Limb (tissue), 2 donors: ENCODE measurements around the gene PLD2.

Experiments
- DNase-seq, 2 donors: peaks; one replicate each; pipeline ENCODE4 v3.0.0-alpha.2; 2016; ENCODE audit errors: extremely low spot score in 2 of 2

PLD2 gene

DNA sequence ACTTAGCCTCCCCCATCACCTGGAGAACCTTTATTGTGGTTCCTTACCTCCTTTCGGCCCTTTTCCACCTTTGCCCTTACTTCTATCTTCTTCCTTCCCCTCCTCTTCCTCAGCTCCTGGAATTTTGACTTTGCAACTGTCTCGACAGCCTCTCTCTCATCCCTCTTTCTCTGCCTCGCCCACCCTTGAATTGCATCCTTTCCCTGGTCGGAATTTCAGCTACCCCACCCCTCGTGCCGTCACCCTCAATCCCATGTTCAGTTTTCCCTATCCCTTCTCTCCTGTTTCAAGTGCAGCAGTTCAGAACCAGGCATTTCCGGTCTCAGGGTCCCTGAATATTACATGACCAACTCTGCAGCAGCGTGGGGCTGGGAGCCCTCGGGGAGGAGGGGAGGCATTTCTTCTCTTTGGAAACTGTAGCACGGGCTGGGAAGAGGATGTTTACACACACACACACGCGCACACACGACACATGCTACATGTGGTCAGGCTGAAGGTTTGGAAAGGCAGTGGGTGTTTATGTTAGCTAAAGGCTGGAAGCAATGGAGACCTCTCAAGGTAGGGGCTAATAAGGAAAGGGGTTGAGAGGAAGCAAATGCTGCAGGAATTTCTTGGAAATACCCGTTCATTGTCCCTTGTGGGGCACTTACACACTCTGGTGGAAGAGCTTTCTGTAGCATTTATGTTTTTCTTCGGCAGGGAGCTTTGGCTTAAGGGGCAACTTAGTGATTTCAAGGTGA lies 27.2 kb downstream of the PLD2 start:
- DNase-seq, result peak in 1 of 2 donors; percentile 44

DNA sequence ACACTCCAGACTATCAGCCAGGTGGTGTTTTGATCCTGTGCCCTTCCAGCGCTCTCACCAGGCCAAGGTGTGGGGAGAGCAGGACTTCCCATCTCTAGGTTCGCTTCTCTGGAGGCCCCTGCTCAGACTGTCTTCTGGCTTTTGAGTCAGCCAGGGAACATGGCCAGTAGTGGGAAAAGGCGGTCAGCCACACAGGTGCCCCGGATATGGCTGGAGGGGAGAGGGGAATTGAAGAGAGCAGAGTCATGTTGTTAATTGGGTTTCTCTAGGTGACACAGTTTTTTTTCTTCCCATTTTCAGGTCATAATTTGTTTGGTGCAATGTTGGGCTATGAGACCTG lies 27.7 kb downstream of the PLD2 start:
- DNase-seq, result no peak

DNA sequence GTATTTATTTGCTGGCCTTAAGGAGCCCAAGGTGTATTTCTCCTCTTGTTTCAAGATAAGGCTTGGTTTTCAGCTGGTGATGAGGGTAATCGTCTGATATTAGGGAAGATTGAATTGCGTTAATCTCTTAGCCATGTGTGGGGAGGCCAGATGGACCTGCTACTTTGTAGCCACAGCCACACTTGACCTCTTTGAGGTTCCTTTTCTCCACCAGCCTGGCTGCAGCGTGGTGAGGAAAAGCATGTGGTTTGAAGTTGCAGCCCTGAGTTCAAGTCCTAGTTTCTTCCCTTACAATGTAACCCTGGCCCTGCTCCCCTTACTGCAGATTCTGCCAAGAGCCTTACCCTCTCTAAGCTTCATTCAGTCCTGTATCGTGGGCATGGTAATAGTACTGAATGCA lies 29.3 kb downstream of the PLD2 start:
- DNase-seq, result no peak

DNA sequence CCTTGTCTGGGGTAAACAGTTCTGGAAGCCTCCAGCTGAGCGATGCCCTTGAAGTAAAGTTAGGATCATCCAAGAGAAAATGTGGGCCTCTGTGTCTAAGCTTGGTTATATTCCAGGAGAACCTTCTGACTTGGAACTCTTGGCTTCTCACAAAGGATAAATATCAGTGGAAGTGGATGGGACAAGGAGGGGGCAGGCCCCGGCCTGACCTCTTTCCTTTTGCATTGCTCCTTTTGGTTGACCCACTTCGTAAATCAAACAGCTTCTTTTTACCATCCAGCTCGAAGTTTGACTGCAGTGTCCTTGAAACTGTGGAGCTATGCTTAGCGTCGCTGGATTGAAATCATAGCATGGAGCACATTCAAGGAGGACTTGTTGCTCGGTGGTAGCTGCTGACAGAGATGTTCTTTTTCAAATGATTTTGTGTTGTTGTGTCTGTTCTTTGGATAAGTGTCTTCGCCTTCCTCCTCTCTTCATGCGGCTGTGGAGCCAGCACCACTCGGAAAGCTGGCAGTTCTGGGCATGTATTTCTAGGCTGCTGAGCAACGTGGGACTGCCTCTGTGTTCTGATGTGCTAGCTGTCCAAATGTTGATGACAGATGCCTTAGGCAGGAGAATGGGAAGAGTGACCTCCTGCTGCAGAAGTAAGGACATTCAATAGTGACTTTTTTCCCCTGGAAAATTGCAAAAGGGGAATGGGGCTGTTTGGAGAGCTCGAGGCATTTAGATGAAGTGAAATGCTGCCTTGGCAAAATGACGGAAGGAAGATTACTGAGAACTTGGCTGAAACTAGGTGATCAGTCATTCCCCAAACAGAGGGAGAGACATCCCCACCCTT lies 30.7 kb downstream of the PLD2 start:
- no peak for DNase-seq

DNA sequence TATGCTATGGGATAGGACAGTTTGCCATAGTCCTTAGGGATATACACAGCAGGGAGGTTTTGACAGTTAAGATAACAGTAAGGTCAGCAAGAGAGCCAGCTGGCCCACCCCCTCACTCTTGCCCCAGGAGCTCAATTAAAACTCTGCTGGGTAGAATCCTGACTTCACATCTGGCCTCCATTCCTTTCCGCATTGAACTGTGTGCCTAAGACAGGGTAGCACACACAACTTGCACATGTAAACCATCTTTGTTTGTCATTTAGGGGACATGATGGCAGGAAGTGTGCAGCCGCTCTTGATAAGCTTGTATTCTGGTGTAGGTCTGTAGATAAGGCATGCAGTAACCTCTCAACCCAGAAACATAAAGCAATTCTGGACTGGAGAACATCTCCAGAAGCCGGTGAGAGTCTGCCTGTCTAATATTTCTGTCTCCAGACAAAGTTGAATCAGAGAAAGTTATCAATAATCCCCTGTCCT lies 31.4 kb downstream of the PLD2 start:
- DNase-seq, result no peak

DNA sequence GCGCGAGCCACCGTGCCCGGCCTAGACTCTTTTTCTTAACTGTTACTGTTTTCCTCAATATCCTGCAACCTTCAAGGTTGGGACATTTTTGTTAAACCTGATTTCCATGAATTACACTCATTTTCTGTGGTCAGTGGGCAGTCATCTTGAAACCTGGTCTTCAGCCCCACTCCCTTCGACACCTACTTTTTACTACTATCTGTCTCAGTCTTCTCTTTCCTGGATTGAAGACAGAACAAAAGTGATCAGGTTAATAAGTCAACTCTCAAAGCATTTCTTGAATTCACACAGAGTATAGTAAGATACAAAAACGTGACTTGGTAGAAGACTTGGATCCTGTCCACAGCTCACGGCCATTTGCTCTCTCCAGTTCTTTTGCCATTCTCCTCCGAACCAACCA lies 32.3 kb downstream of the PLD2 start:
- DNase-seq, result no peak

DNA sequence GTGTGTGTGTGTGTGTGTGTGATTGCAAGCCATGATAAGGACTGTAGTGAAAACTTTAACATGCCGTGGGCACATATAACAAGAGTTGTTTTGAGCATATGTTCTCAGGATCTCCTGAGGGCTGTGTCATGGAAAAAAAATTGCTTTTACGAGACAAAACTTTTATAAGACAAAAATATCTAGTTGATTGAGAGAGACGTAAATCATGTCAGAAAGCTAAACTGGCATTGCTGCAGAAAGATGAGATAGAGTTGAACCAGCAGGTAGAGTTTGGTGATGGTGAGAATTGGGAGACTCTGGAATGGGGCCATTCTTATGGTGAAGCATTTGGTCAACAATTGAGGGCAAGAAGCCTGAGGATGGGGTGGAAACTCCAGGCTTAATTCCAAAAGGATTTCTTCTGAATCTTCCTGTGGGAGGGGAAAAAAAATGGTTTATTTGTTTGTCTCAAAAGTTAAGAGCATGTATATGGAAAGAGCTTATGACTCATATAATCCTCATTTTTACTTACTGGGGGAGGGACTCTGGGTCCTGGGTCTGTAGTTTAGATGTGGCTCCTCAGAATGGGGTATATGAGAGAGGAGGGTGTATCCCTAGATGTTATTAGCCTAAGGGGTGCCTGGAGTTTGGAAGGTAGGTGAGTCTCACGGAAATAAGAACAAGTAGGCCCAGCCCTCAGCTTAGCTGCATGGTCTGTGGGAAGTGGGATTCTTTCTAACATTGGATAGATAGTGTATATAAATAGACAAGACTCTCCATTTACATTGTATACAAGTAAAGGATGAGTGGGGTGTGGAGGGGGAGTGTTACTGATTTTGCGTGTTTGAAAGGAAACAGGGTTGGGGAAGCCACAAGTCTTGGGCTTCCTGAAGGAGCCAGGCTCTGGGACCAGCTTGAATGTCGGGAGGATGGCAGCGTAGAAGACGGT lies 33.3 kb downstream of the PLD2 start:
- no peak for DNase-seq

DNA sequence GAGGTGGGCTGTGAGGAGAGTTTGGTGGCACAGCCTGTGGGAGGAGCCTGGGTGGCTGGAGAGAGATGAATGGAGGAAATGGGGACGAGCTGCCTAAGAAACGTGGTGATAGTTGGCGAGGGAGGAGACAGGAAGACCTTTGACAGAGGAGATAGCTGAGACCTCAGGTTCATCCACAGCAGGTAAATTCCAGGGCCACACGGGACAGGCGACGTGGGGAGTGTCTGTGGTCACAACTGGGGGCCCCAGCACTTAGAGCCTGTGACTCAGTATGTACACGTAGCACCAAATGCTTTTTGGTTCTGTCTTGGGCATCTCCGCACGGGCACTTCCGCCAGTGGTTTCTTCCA lies 33.9 kb downstream of the PLD2 start:
- no peak for DNase-seq

DNA sequence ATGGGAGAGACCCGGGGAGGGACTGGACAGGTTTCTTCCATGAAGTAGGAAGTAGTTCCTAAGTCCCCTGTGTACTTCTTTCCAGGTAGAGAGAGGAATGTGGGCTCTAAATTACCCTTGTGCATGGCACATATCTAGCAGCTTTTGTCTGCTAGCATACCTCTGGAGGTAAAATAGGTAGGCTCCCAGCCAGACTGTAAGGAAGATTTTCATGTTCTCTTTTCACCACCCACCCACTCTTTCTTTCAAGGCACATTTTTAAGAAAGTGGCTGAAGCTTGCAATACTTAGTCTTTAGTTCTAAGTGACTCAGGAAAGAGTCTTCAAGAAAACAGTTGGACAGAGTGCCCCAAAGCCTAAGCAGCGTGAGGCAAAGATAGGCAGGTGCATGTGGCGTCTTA lies 35.4 kb downstream of the PLD2 start:
- no peak for DNase-seq

DNA sequence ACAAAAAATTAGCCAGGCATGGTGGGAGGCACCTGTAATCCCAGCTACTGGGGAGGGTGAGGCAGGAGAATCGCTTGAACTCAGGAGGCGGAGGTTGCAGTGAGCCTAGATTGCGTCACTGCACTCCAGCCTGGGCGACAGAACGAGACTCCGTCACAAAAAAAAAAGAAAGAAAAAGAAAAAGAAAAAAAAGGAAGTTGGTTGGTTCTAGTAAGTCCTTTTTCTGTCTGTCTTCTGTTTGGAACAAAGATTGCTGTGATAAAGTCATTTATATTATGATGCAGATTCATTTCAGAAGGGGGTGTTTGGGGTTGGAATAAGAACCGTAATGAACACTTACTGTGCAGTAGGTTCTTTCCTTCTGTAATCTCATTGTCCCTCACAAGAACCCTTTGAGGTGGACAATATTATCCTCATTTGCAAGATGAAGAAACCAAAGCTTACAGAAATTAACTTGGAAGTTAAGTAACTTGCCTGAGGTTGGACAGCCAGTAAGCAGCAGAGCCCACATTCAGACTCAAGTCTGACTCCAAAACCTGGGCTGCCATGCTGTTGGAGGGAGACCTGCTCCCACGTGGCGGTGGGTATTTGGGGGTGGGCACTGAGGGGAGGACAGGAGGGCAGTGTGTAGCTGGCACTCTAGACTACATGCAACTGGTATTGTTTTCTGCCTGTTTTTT lies 36.5 kb downstream of the PLD2 start:
- no peak for DNase-seq

DNA sequence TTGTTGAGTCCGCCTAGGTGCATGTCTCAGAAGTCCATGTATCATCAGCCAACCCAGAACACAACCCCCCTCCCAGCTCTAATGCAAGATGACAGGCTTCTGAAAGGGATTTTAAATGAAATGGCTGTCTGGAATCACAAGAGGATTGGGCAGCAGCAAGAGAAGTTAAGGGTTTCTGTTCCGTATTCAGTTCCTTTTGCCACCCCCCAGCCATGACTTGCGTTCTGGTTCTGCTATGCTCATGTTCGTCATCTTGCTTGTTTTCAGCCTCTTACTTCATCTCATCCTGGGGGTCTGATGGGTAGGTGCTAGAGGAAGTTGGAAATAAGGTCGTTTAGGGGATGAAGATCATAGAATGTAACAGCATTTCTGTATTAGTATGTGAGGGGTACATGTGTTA lies 38.2 kb downstream of the PLD2 start:
- DNase-seq, result no peak

DNA sequence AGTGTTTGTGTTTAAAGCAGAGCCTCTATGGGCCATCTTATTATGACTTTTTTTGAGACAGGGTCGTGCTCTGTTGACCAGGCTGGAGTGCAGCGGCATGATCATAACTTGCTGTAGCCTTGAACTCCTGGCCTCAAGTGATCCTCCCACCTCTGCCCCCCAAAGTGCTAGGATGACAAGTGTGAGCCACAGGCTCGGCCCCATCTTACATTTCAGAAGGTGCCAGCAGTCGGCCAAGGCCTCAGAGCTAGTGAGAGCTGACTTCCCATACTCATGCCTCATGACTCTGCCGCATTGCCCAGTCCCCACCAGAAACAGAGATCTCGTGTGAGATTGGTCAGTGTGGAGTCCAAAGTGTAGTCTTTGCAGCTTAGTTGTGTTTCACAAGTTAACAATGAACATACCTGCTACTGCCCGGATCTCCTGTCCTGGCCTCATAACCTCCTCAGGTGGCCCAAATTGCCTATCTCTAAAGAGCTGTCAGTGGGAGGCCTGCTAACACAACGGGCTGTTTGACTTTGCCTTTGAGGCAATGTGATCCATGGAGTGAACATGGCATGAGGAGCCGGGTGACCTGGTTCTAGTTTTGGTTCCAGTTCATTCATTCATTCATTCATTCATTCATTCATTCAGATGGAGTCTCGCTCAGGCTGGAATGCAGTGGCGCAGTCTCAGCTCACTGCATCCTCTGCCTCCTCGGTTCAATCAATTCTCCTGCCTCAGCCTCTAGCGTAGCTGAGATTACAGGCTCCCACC lies 39.9 kb downstream of the PLD2 start:
- no peak for DNase-seq

DNA sequence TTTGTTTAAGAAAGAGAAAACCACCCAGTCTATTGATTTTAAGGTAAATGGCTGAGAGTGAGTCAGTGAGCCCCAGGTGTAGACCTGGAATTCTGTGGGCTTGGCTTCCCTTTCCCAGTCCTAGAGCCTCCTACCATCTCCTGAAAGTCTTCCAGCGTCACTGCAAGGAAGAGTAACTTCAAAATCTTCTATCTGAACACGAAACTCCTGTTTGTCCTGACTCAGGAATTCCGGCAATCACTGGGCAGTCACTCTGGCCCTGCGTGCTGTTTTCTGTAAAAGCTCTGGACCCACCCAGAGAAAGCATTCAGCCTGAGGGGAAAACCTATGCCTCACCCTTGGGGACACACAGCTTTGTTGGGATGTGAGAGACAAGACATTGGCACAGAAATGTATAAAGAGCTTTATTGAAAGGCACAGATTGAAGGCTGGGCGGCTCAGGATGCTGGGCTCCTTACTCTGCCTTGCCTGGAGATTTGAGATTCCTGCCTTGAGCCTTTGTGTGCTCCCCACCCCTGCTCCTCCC lies 42.1 kb downstream of the PLD2 start:
- no peak for DNase-seq

DNA sequence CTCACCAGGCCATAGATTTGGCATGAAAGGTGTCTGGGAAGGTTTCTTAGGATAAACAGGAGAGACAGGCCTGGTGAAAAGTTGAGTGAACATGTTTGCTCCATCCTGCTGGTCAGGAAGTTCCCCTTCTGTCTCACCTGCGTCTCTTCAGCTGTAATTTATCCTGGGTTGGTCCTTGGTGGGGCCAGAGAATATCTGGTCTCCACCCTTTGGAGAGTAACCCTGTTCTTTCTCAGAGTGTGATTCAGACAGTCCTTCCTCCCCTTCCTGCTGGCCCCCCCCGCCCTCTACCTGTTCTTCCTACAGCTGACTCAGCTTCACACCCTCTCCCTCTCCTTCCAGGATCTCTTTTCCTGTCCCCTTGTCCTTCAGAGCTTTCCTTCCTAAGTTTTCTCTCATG lies 43.3 kb downstream of the PLD2 start:
- DNase-seq, result no peak

DNA sequence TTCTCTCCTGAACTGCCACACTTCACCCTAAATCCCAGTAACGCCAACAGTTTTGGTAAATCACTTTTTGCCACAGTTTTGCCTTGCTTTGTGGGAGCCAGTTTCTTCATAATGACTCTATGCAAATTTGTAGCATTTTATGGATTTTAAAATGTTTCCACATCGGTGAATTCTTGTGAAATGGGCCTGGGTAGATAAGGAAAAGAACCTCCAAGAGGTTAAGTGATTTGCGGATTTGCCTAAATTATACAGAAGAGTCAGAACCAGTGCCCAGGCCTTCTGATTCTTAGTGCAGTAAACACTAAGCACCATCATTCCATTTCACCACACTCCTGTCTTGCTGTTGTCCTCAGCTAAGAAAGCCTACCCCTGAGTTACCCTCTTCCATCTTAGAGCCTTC lies 44.1 kb downstream of the PLD2 start:
- no peak for DNase-seq

DNA sequence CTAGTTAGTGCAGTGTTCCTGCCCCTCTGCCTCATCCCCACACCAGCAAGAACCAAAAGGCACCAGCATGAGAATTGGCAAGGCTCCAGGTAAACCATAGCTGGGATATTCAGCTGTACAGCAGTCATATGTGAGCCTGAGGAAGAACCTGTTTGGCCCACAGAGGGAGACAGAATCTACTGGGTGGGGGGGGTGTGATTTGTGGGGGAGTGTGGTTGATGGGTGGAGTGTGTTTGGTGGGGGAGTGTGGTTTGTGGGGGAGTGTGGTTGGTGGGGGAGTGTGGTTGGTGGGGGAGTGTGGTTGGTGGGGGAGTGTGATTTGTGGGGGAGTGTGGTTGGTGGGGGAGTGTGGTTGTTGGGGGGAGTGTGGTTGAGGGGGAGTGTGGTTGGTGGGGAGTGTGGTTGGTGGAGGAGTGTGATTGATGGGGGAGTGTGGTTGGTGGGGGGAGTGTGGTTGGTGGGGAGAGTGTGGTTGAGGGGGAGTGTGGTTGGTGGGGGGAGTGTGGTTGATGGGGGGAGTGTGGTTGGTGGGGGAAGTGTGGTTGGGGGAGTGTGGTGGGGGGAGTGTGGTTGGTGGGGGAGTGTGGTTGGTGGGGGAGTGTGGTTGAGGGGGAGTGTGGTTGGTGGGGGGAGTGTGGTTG lies 45.7 kb downstream of the PLD2 start:
- no peak for DNase-seq

DNA sequence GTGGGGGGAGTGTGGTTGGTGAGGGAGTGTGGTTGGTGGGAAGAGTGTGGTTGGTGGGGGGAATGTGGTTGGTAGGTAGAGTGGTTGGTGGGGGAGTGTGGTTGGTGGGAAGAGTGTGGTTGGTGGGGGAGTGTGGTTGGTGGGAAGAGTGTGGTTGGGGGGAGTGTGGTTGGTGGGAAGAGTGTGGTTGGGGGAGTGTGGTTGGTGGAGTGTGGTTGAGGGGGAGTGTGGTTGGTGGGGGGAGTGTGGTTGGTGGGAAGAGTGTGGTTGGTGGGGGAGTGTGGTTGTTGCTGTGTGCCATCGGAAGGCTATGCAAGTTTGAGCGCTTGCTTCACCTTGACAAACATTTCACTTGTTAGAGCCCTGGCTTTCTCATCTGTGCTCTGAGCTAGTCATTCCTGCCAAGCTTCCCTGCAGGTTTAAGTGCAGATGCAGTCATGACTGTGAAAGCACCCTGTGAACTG lies 46.3 kb downstream of the PLD2 start:
- no peak for DNase-seq

DNA sequence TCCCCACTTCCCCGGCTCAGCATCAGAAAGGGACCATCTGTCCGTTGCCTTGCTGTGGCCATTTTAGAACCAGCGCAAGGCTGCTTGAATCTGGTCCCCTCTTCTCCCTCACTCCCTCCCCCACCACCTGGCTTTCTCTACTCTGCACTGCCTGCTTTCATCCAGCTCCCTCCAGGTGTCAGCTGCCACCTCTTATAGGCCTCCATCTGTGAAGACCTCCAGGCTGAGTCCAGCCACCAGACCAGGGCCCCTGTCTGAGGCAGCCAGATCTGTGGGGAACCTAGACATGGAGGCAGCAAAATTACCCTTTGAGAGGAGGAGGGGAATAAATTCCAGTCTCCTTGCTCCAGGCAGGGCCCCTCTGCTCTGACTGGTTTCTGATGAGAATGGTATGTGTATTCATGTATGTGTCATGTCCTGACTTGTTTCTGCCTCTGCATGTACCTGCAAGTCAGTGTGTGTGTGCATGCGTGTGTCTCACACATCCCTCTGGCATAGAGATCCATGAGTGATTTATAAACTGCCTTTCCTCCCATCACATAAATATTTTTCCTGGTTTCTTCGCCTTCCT lies 47.2 kb downstream of the PLD2 start:
- DNase-seq, result peak in 1 of 2 donors; percentile 33

DNA sequence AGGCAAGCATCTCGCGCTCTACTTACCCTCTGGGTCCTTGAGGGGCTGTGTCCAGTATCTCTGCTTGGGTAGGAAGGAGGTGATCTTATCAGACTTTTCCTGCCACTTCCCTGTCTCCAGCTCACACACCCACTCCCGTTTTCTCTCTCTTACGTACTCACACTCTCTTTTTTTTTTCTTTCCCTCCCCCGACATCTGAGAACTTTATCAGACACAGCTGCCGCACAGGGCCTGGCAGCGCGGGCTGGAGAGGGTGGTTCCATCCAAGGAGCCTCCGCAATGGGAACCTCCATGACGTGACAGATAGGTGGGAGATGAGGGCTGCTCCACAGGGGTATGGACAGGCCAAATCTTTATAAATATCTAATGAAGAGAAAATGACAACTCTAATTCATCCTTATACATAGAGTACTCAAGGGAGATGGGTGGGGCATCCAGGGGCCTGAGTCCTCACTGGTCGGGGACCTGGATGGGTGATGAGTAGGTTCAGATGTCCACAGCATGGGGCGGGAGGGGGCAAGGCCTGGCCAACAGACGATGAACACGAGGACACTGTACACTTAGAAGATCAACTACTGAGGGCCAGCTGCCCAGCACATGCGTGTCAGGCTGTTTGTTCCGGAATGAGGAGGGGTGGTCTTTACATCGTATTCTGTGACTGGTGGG lies 49.5 kb downstream of the PLD2 start:
- DNase-seq, result no peak
